GM19455 (cell line): ENCODE measurements around the gene C2orf49.

Experiments
- ATAC-seq: cut with Tn5 transposase; IDR thresholded peaks from one replicate; pipeline ENCODE4 v1.9.1; 2021; ENCODE audit not compliant: unreplicated experiment

Gene C2orf49

GRCh38 chr2:105398336-105399206 lies 61.2 kb downstream of the C2orf49 start, which contains the start of gene FHL2:
Gene FHL2 (minus strand): TSS chr2:105399051. CDS start chr2:105386516, 12,535 bp downstream.
- peak; percentile 98 for ATAC-seq
